Esophagus squamous epithelium (tissue), 5 donors: Measurements from ENCODE around the gene ETS1. TPM values are rescaled to one million over a fixed set of nuclear protein-coding genes. Genes with fewer than 3 reads are reported as not detected.

ENCODE experiments used
- DNase-seq: peaks from one replicate; lab custom pipeline; 2025; lab: John Stamatoyannopoulos, UW
- H3K27ac ChIP-seq, 4 donors: fragments of 200-600 bp; sonication (generic); one replicate each; pipeline ENCODE4 v1.5.1; 2016 to 2019; ENCODE audit warnings: mild to moderate bottlenecking in 1 of 4
- H3K27me3 ChIP-seq, 4 donors: fragments of 200-600 bp; sonication (generic); 1 replicate in 3 of 4; 2 replicates in 1 of 4; pipeline versions ENCODE4 v1.5.1 to v1.6.0; 2017 to 2021; ENCODE audit warnings: antibody characterized with exemption in 1 of 4
- H3K36me3 ChIP-seq, 3 donors: fragments of 200-600 bp; sonication (generic); one replicate each; pipeline ENCODE4 v1.5.1; 2016 to 2019
- H3K4me1 ChIP-seq, 3 donors: fragments of 200-600 bp; sonication (generic); one replicate each; pipeline ENCODE4 v1.5.1; 2017 to 2019
- H3K4me3 ChIP-seq, 4 donors: fragments of 200-600 bp; sonication (generic); 1 replicate in 3 of 4; 2 replicates in 1 of 4; pipeline ENCODE4 v1.5.1; 2016 to 2019; ENCODE audit warnings: mild to moderate bottlenecking in 2 of 4, moderate library complexity in 1 of 4
- H3K9me3 ChIP-seq, 3 donors: fragments of 200-600 bp; sonication (generic); one replicate each; pipeline ENCODE4 v1.5.1; 2016 to 2019
- CTCF ChIP-seq, 6 experiments: fragments of 450-650 bp in 4 of 6; fragments of 200-600 bp in 2 of 6; sonication (generic) in 2 of 6; IDR thresholded peaks; one replicate each; pipeline ENCODE4 v1.5.1; 2016 to 2019; ENCODE audit warnings: antibody characterized with exemption in 6 of 6, mild to moderate bottlenecking in 4 of 6, moderate library complexity in 4 of 6
- POLR2A ChIP-seq, 4 donors: fragments of 450-650 bp; IDR thresholded peaks; one replicate each; pipeline ENCODE4 v1.6.1; 2017; ENCODE audit warnings: antibody characterized with exemption in 4 of 4, mild to moderate bottlenecking in 4 of 4, moderate library complexity in 3 of 4
- WGBS, 2 donors: methylation state at CpG; one replicate each; pipeline ENCODE4 v1.1.5; 2018; 5-methylcytosine and 5-hydroxymethylcytosine counted together
- intact Hi-C: fragments of 100-400 bp; cut with DNase I; formaldehyde crosslinking; loops from one replicate; pipeline ENCODE4 v1.15.0; 2022
- total RNA-seq, 4 donors: library from RNA; depleted of rRNA; stranded (reverse); fragments of >200 nt; gene quantifications; one replicate each; pipeline ENCODE4 v1.1.0, GENCODE V29; 2016
- donor health status: DM: yes; HTN: yes; CAD: no.

Gene ETS1
- total RNA-seq, 4 donors from 2014 or later, result 3.4 to 37.0 (median 16.4) TPM

DNA sequence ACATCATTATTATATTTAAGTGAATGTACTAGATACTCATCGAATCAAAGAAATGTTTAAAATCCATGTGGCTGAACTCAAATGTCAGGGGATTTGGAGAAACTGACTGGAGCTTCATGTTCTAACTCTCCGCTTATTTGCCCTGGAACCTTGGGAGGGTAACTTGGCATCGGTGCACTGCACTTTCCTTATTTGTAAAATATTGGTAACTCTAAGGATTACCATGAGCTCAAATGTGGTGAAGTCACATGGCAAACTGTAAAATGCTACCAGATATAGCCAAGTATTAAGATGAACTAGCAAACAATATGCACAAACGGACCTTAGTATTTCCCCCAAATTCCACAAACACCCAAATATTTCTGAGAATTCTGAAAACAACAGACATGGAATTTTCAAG is 75.6 kb downstream of the ETS1 start:
- Histone ChIP-seq H3K4me1 (peaks cover 9 to 97% (median 43%) of the 10 kb centered on the region in 3 donors), H3K27me3 (no peaks in the 10 kb centered on the region), H3K27ac (peak overlapping the region in 1 of 4 donors; percentile 31), H3K36me3 (peaks cover 0 to 5% (median 0%) of the 10 kb centered on the region in 3 donors), H3K4me3 (no peak overlapping the region), H3K9me3 (no peaks in the 10 kb centered on the region)
- DNase-seq, result no peak
- TF ChIP-seq CTCF (IDR thresholded peaks at IDR 0.05), result no peak
- TF ChIP-seq POLR2A (IDR thresholded peaks at IDR 0.05), result no peak
- 22 to 47% methylated on average over 4 of the region's 4 CpGs for WGBS, 2 donors
- intact Hi-C loops, result no loop called here

DNA sequence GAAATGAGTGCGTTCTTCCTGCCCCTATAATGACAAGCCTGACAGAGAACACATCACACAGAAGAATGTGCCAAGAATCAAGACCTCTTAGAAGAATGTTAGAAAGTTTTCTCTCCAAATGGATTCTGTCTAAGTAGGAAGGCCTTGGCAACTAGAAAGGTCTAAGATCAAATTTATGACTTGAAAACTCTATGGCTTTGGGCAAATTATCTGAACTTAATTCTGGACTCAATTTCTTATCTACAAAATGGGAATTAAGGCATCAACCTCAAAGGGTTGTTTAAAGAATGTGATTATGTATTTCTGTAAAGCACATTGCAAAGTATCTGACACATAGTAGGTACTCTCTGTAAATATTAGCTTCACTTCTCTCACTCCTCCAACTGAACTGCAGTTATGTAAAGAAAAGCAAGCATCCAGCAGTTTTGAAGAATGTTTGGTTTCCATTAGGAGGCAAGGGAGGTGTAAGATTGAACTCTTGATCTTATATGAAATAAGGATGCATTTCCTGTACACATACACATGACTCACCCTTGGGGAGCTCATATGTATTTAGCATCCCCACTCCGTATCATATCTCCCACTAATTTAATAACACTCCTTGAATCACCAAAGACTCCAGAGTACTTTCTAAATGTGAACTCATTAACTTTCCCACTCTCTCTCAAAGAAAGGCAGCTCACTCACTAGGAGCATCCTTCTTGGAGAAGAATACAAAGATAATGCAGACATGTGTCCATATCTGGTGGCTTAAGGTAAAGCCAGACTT is 77.6 kb downstream of the ETS1 start:
- peak overlapping the region in 3 of 4 donors; percentile 22 to 77 (median 38) for H3K27ac ChIP-seq
- WGBS, 2 donors, result 63 to 65% methylated on average over 2 of the region's 2 CpGs
- intact Hi-C loops, result no loop called here
- H3K36me3 ChIP-seq, result peaks cover 0 to 5% (median 0%) of the 10 kb centered on the region in 3 donors
- DNase-seq, result no peak
- no peaks in the 10 kb centered on the region for H3K9me3 ChIP-seq
- peak overlapping the region in 1 of 4 donors; percentile 2 for H3K4me3 ChIP-seq
- H3K27me3 ChIP-seq, result no peaks in the 10 kb centered on the region
- peaks cover 14 to 97% (median 53%) of the 10 kb centered on the region in 3 donors for H3K4me1 ChIP-seq
- no peak for TF ChIP-seq CTCF (IDR thresholded peaks at IDR 0.05)
- TF ChIP-seq POLR2A (IDR thresholded peaks at IDR 0.05), result no peak

- Histone ChIP-seq H3K4me1 (peaks cover 14 to 97% (median 59%) of the 10 kb centered on the region in 3 donors), H3K4me3 (peak overlapping the region in 2 of 4 donors; percentile 3 to 60)
- WGBS, 2 donors, result 69 to 71% methylated on average over 8 of the region's 8 CpGs
These were observed 78.4 kb downstream of the ETS1 start for GRCh38 chr11:128508770-128509510.

GRCh38 chr11:128507936-128508335 is 79.4 kb downstream of the ETS1 start:
- no peak for DNase-seq
- TF ChIP-seq CTCF (IDR thresholded peaks at IDR 0.05) (no peak), POLR2A (IDR thresholded peaks at IDR 0.05) (no peak)
- intact Hi-C loops, result no loop called here
- H3K27ac ChIP-seq, result peak overlapping the region; percentile 77 to 90 (median 83)
- no peaks in the 10 kb centered on the region for H3K27me3 ChIP-seq
- H3K9me3 ChIP-seq, result no peaks in the 10 kb centered on the region
- WGBS, 2 donors, result 54 to 60% methylated on average over 6 of the region's 6 CpGs
- peaks cover 14 to 100% (median 62%) of the 10 kb centered on the region in 3 donors for H3K4me1 ChIP-seq
- H3K36me3 ChIP-seq, result peaks cover 0 to 2% (median 0%) of the 10 kb centered on the region in 3 donors
- peak overlapping the region in 3 of 4 donors; percentile 4 to 60 (median 31) for H3K4me3 ChIP-seq

More at GRCh38 chr11:128508770-128509510, 78.4 kb downstream of the ETS1 start:
- Histone ChIP-seq H3K36me3 (peaks cover 0 to 5% (median 0%) of the 10 kb centered on the region in 3 donors), H3K27ac (peak overlapping the region; percentile 15 to 86 (median 48)), H3K9me3 (no peaks in the 10 kb centered on the region), H3K27me3 (no peaks in the 10 kb centered on the region)
- intact Hi-C loops, result no loop called here
- DNase-seq, result no peak
- no peak for TF ChIP-seq POLR2A (IDR thresholded peaks at IDR 0.05)
- TF ChIP-seq CTCF (IDR thresholded peaks at IDR 0.05), result no peak
